Liver (tissue), 9 donors: ENCODE measurements around the gene MAF. TPM values are rescaled to one million over a fixed set of nuclear protein-coding genes. Genes with fewer than 3 reads are reported as not detected.

Experiments
- DNase-seq: peaks from one replicate; pipeline ENCODE4 v3.0.0-alpha.2; 2017; ENCODE audit warnings: low spot score
- H3K27ac ChIP-seq, 2 donors: one replicate each; pipeline ENCODE4 v1.7.0; 2013; ENCODE audit warnings: inconsistent platforms in 2 of 2, low read length in 2 of 2, control low read depth in 1 of 2, low read depth in 1 of 2, mild to moderate bottlenecking in 1 of 2
- H3K27me3 ChIP-seq, 4 donors: one replicate each; pipeline versions ENCODE4 v1.6.1 to v1.7.0; 2013; ENCODE audit warnings: low read length in 3 of 4, inconsistent platforms in 1 of 4, mild to moderate bottlenecking in 1 of 4, moderate library complexity in 1 of 4; ENCODE audit not compliant: control insufficient read depth in 4 of 4, insufficient read depth in 4 of 4
- H3K36me3 ChIP-seq, 4 donors: one replicate each; pipeline versions ENCODE4 v1.6.1 to v1.7.0; 2013; ENCODE audit warnings: low read length in 3 of 4, mild to moderate bottlenecking in 3 of 4, low read depth in 1 of 4, moderate library complexity in 1 of 4; ENCODE audit not compliant: control insufficient read depth in 4 of 4, insufficient read depth in 3 of 4
- H3K4me1 ChIP-seq, 4 donors: one replicate each; pipeline versions ENCODE4 v1.6.1 to v1.7.0; 2013; ENCODE audit warnings: low read length in 3 of 4, mild to moderate bottlenecking in 3 of 4, moderate library complexity in 1 of 4; ENCODE audit not compliant: control insufficient read depth in 4 of 4, insufficient read depth in 4 of 4
- H3K4me3 ChIP-seq, 3 donors: one replicate each; pipeline versions ENCODE4 v1.6.1 to v1.7.0; 2013; ENCODE audit warnings: low read length in 3 of 3, control low read depth in 1 of 3, low read depth in 1 of 3, mild to moderate bottlenecking in 1 of 3
- H3K9ac ChIP-seq, 2 donors: one replicate each; pipeline ENCODE4 v1.7.0; 2013; ENCODE audit warnings: low read length in 2 of 2, mild to moderate bottlenecking in 2 of 2, moderate library complexity in 2 of 2, control low read depth in 1 of 2, low read depth in 1 of 2
- H3K9me3 ChIP-seq, 4 donors: one replicate each; pipeline versions ENCODE4 v1.6.1 to v1.7.0; 2013; ENCODE audit warnings: low read length in 3 of 4; ENCODE audit not compliant: control insufficient read depth in 4 of 4
- ATF3 ChIP-seq: IDR thresholded peaks from 2 replicates; pipeline ENCODE4 v1.6.1; 2016; ENCODE audit warnings: antibody characterized with exemption
- EGR1 ChIP-seq, 2 donors: IDR thresholded peaks; 2 replicates each; pipeline ENCODE4 v1.6.1; 2016 to 2018; ENCODE audit warnings: antibody characterized with exemption in 2 of 2, low read depth in 2 of 2
- GABPA ChIP-seq, 2 donors: IDR thresholded peaks in 1 of 2; conservative IDR thresholded peaks in 1 of 2; 2 replicates each; pipeline ENCODE4 v1.6.1; 2016; ENCODE audit warnings: antibody characterized with exemption in 2 of 2, mild to moderate bottlenecking in 1 of 2, moderate library complexity in 1 of 2
- HNF4G ChIP-seq: IDR thresholded peaks from 2 replicates; pipeline ENCODE4 v1.6.1; 2016; ENCODE audit warnings: antibody characterized with exemption
- MAX ChIP-seq: IDR thresholded peaks from 2 replicates; pipeline ENCODE4 v1.6.1; 2016; ENCODE audit warnings: antibody characterized with exemption
- NR2F2 ChIP-seq: IDR thresholded peaks from 2 replicates; pipeline ENCODE4 v1.6.1; 2016; ENCODE audit warnings: antibody characterized with exemption
- RAD21 ChIP-seq, 2 donors: IDR thresholded peaks; 2 replicates each; pipeline ENCODE4 v1.6.1; 2016; ENCODE audit warnings: antibody characterized with exemption in 2 of 2, mild to moderate bottlenecking in 2 of 2
- RXRA ChIP-seq, 2 donors: IDR thresholded peaks; 2 replicates each; pipeline ENCODE4 v1.6.1; 2017 to 2018; ENCODE audit warnings: antibody characterized with exemption in 2 of 2, mild to moderate bottlenecking in 1 of 2
- SP1 ChIP-seq: IDR thresholded peaks from 2 replicates; pipeline ENCODE4 v1.6.1; 2018; ENCODE audit warnings: antibody characterized with exemption, mild to moderate bottlenecking
- TAF1 ChIP-seq: conservative IDR thresholded peaks from 2 replicates; pipeline ENCODE4 v1.6.1; 2016; ENCODE audit warnings: antibody characterized with exemption, mild to moderate bottlenecking
- YY1 ChIP-seq: IDR thresholded peaks from 2 replicates; pipeline ENCODE4 v1.6.1; 2016; ENCODE audit warnings: antibody characterized with exemption, mild to moderate bottlenecking
- ZBTB33 ChIP-seq: IDR thresholded peaks from 2 replicates; pipeline ENCODE4 v1.6.1; 2016; ENCODE audit warnings: antibody characterized with exemption
- WGBS: extraction: QIAGEN DNeasy Blood & Tissue Kit; methylation state at CpG from one replicate; pipeline ENCODE4 v1.1.7; 2013; 5-methylcytosine and 5-hydroxymethylcytosine counted together
- polyA plus RNA-seq, 2 donors: library from polyadenylated mRNA; stranded (reverse) in 1 of 2; unstranded in 1 of 2; fragments of 200-250 nt in 1 of 2; fragments of >200 nt in 1 of 2; fragmentation: Nextera tagmentation in 1 of 2; extraction: Ambion mirVana in 1 of 2; gene quantifications; one replicate each; pipeline versions ENCODE4 v1.2.1 to v1.2.3, GENCODE V29; 2013 to 2015
- total RNA-seq, 2 donors: library from RNA; depleted of rRNA; stranded (reverse); fragments of >200 nt; gene quantifications; one replicate each; pipeline ENCODE4 v1.2.3, GENCODE V29; 2014
- donor health status: healthy.
- donor health status: healthy.
- donor health status: healthy.
- donor health status: healthy.
- donor health status: healthy.

The MAF gene
- total and polyA plus RNA-seq, 4 donors: 9.7 to 20.9 (median 16.7) TPM

- Histone ChIP-seq H3K27ac (no peak overlapping the region), H3K9ac (no peak overlapping the region), H3K36me3 (no peaks in the 10 kb centered on the region), H3K27me3 (no peaks in the 10 kb centered on the region), H3K4me3 (no peak overlapping the region), H3K4me1 (no peaks in the 10 kb centered on the region), H3K9me3 (no peaks in the 10 kb centered on the region)
- TF ChIP-seq RAD21 (IDR thresholded peaks at IDR 0.05) (no peak), MAX (no peak), YY1 (no peak), TAF1 (no peak), NR2F2 (no peak), GABPA (IDR thresholded peaks at IDR 0.05 in 1 of 2, conservative IDR thresholded peaks at IDR 0.05 in 1 of 2) (no peak), RXRA (IDR thresholded peaks at IDR 0.05) (no peak)
- WGBS: 81% methylated on average over 10 of the region's 10 CpGs
- DNase-seq: no peak
These were observed 26.7 kb downstream of the MAF start for GRCh38 chr16:79573884-79574283.

- Histone ChIP-seq H3K27me3 (no peaks in the 10 kb centered on the region), H3K9me3 (no peaks in the 10 kb centered on the region), H3K9ac (no peak overlapping the region), H3K4me3 (no peak overlapping the region), H3K4me1 (no peaks in the 10 kb centered on the region), H3K27ac (no peak overlapping the region), H3K36me3 (no peaks in the 10 kb centered on the region)
- WGBS: 46% methylated on average over 2 of the region's 2 CpGs
- no peak for DNase-seq
- TF ChIP-seq EGR1 (IDR thresholded peaks at IDR 0.05; ENCODE audit: low read depth in 2 of 2) (no peak), ZBTB33 (no peak), HNF4G (no peak), RAD21 (IDR thresholded peaks at IDR 0.05) (no peak), ATF3 (no peak), MAX (no peak)
These were observed 27.5 kb downstream of the MAF start for GRCh38 chr16:79573071-79573470.

- Histone ChIP-seq H3K9ac (no peak overlapping the region), H3K27me3 (no peaks in the 10 kb centered on the region), H3K27ac (no peak overlapping the region), H3K4me1 (no peaks in the 10 kb centered on the region), H3K36me3 (no peaks in the 10 kb centered on the region), H3K4me3 (no peak overlapping the region), H3K9me3 (no peaks in the 10 kb centered on the region)
- TF ChIP-seq SP1 (no peak), HNF4G (no peak), ATF3 (no peak), NR2F2 (no peak)
- DNase-seq: no peak
- WGBS: 86% methylated on average over 9 of the region's 9 CpGs
These were observed 28.5 kb downstream of the MAF start for GRCh38 chr16:79571903-79572535.
